ENCODE results near the gene OTOG.
"Not testable (repeated sequence)": the region's sequence is repeated elsewhere in the genome, so short reads cannot be mapped to it uniquely, and the experiment has no call there.

Gene OTOG

DNA sequence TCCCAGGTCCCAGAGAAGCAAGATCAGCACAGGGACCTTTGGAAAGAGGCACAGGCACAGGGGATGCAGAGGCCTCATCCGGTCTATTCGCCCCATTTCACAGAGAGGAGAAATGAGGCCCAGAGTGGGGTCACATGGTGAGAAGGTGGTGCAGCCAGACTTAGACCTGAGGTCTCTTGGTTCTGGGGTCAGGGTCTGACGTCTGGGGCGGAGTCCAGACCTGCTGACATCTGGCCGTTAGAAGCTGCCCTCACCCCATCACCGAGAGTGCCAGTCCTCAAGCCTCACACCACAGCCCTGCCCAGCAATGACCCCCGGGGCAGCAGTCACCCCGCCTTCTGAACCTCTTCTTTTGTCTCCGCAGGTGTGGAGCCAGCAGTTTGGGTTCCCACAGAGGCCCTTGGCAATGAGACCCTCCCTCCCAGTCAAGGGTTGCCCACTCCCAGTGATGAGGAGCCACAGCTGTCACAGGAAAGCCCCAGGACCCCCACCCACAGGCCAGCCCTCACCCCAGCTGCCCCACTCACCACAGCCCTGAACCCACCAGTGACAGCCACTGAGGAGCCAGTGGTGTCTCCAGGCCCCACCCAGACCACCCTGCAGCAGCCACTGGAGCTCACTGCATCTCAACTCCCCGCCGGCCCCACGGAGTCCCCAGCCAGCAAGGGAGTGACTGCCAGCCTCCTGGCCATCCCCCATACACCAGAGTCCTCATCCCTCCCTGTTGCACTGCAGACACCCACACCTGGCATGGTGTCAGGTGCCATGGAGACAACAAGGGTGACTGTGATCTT, 62.4 kb downstream of the OTOG start:
- no peaks in the 10 kb centered on the region for H3K36me3 Mint-ChIP-seq (ENCODE audit: insufficient read depth)

DNA sequence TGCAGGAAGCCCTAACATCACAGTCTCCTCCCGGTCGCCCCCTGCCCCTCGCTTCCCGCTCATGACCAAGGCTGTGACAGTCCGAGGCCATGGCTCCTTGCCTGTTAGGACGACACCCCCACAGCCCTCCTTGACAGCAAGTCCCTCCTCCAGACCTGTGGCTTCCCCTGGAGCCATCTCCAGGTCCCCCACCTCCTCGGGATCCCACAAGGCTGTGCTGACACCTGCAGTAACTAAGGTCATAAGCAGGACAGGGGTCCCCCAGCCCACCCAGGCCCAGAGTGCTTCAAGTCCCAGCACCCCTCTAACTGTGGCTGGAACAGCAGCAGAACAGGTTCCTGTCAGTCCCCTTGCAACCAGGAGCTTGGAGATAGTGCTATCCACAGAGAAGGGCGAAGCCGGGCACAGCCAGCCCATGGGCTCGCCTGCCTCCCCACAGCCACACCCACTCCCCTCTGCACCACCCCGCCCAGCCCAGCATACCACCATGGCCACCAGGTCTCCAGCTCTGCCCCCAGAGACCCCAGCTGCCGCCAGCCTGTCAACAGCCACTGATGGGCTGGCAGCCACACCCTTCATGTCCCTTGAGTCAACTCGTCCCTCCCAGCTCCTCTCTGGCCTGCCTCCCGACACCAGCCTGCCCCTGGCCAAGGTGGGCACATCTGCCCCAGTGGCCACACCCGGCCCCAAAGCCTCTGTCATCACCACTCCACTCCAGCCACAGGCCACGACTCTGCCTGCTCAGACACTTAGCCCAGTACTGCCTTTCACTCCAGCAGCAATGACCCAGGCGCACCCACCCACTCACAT, 63.2 kb downstream of the OTOG start:
- Mint-ChIP-seq H3K4me3 (no peak overlapping the region), H3K27ac (ENCODE audit: low read depth) (no peak overlapping the region), H3K4me1 (no peaks in the 10 kb centered on the region), H3K36me3 (ENCODE audit: insufficient read depth) (no peaks in the 10 kb centered on the region), H3K9me3 (no peaks in the 10 kb centered on the region), H3K27me3 (peaks cover 49% of the 10 kb centered on the region)
- DNase-seq (ENCODE audit: low spot score in 2 of 2) (peak; percentile 7 to 11), ATAC-seq (replicated peaks; ENCODE audit: extremely low read depth, poor library complexity, severe bottlenecking) (no peak)

More for the DNA sequence above, 62.4 kb downstream of the OTOG start:
- no peaks in the 10 kb centered on the region for H3K9me3 Mint-ChIP-seq
- ATAC-seq (replicated peaks; ENCODE audit: extremely low read depth, poor library complexity, severe bottlenecking) (no peak), DNase-seq (ENCODE audit: low spot score in 2 of 2) (peak in 1 of 2 donors; percentile 4)
- H3K4me3 Mint-ChIP-seq: no peak overlapping the region
- H3K4me1 Mint-ChIP-seq: no peaks in the 10 kb centered on the region
- H3K27me3 Mint-ChIP-seq: peaks cover 44% of the 10 kb centered on the region
- H3K27ac Mint-ChIP-seq (ENCODE audit: low read depth): no peak overlapping the region

DNA sequence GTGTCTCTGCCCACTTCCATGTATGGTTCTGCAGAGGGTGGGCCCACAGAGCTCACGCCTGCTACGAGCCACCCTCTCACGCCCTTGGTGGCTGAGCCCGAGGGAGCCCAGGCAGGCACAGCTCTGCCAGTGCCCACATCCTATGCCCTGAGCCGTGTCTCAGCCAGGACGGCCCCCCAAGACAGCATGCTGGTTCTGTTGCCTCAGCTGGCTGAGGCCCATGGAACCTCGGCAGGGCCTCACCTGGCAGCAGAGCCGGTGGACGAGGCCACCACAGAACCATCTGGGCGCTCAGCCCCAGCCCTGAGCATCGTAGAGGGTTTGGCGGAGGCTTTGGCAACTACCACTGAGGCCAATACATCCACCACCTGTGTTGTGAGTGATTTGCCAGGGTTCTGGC, 64.0 kb downstream of the OTOG start:
- H3K9me3 Mint-ChIP-seq: no peaks in the 10 kb centered on the region
- no peaks in the 10 kb centered on the region for H3K36me3 Mint-ChIP-seq (ENCODE audit: insufficient read depth)
- DNase-seq (ENCODE audit: low spot score in 2 of 2) (peak; percentile 8), ATAC-seq (replicated peaks; ENCODE audit: extremely low read depth, poor library complexity, severe bottlenecking) (no peak)
- no peak overlapping the region for H3K4me3 Mint-ChIP-seq
- no peaks in the 10 kb centered on the region for H3K4me1 Mint-ChIP-seq
- H3K27ac Mint-ChIP-seq (ENCODE audit: low read depth): no peak overlapping the region
- H3K27me3 Mint-ChIP-seq: peaks cover 49% of the 10 kb centered on the region

DNA sequence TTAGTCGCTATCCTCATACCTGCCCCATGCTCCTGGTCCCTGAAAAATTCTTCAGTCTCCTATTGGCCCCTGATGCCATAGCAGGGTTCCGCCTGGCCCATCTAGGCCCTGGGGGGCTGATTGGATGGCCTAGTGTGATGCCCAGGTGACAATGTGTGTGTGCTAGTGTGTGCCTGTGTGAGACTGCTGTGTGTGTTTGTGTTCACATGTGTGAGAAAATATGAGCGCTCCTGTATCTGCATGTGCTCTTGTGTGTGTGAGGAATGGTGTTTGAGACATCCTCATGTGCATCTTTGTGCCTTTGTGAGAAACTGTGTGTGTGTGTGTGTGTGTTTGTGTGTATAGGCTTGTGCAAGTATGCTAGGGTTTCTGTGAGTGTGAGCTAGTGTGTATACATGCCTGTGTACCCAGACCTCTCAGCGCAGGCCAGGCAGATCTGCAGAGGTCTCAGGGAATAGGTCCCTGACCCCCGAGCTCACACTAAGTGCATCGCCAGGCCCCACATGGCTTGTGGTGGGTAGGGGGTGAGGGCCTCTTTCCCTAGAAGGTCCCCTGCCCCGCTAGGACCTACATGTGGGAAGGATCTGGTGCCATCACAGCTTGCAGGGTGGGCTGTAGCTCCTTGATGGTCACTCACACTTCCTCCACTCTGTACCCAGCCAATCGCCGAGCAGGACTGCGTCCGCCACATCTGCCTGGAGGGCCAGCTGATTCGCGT, 64.6 kb downstream of the OTOG start:
- ATAC-seq (replicated peaks; ENCODE audit: extremely low read depth, poor library complexity, severe bottlenecking) (no peak), DNase-seq (ENCODE audit: low spot score in 2 of 2) (peak in 1 of 2 donors; percentile 1)
- Mint-ChIP-seq H3K27ac (ENCODE audit: low read depth) (no peak overlapping the region), H3K27me3 (peaks cover 49% of the 10 kb centered on the region), H3K9me3 (no peaks in the 10 kb centered on the region), H3K4me3 (no peak overlapping the region), H3K36me3 (ENCODE audit: insufficient read depth) (no peaks in the 10 kb centered on the region), H3K4me1 (no peaks in the 10 kb centered on the region)

DNA sequence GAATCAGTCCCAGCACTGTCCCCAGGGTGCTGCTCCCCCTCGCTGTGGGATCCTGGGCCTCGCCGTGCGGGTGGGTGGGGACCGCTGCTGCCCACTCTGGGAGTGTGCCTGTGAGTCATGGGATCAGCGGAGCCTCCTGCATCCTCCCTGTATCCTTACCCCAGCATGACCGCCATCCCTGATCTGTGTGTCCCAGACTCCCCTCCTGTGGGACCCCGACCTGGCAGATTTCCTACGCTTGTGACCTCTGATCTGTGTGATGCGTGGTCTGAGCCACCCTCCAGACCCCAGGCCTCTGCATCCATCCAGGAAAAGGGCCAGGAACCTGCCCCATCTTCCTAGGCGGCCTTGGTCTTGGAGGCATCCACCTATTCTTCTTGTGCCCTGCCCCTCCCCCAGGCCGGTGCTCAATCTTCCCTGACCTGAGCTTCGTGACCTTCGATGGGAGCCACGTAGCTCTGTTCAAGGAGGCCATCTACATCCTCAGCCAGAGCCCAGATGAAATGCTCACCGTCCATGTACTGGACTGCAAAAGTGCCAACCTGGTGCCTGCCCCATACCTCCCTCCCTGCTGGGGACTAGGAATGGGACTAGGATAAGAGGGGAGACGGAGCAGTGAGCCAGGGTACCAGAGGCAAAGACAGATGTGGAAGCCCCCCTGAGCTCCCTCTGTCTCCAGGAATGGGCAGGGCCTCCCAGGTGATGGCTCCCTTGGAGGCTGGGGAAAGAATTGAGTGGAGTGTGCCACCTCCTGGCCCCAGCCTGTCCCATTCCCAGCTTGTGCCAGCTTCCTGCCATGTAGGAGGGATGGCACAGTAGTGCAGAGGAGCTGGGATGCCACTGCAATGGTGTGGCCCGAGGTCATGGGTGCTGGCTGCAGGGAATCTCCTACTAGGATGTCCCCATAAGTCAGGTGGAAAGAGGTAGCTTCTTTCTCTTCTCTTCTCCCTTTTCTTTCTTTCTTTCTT, 65.4 kb downstream of the OTOG start:
- Mint-ChIP-seq H3K4me1 (no peaks in the 10 kb centered on the region), H3K4me3 (no peak overlapping the region), H3K27ac (ENCODE audit: low read depth) (no peak overlapping the region), H3K27me3 (peaks cover 49% of the 10 kb centered on the region), H3K36me3 (ENCODE audit: insufficient read depth) (no peaks in the 10 kb centered on the region), H3K9me3 (no peaks in the 10 kb centered on the region)
- DNase-seq (ENCODE audit: low spot score in 2 of 2): peak; percentile 8 to 11
- ATAC-seq (replicated peaks; ENCODE audit: extremely low read depth, poor library complexity, severe bottlenecking): no peak

- ATAC-seq (replicated peaks; ENCODE audit: extremely low read depth, poor library complexity, severe bottlenecking): no peak
Observed at GRCh38 chr11:17613428-17613962, 66.4 kb downstream of the OTOG start.

DNA sequence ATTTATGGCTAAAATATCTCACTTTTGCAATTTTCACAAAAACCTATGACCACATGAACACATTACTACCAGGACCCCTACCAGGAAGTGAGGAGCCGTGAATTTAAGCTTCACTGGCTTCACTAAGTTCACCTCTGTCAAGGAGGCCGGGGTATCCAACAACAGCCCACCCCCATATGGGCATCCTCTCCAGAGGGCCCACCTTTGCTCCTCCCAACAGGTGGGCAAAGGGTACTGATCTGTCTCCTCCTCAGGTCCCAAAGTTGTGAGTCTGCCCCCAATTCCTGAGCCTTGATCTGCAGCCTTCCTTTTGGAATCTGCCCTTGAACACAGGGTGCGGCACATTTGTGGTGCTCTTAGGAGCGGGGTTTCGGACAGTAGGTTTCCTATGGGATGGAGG, 66.9 kb downstream of the OTOG start:
- H3K9me3 Mint-ChIP-seq: no peaks in the 10 kb centered on the region
- H3K27ac Mint-ChIP-seq (ENCODE audit: low read depth): no peak overlapping the region
- H3K4me1 Mint-ChIP-seq: no peaks in the 10 kb centered on the region
- ATAC-seq (replicated peaks; ENCODE audit: extremely low read depth, poor library complexity, severe bottlenecking): no peak
- no peaks in the 10 kb centered on the region for H3K36me3 Mint-ChIP-seq (ENCODE audit: insufficient read depth)
- H3K4me3 Mint-ChIP-seq: no peak overlapping the region
- peaks cover 55% of the 10 kb centered on the region for H3K27me3 Mint-ChIP-seq
- DNase-seq (ENCODE audit: low spot score in 2 of 2): no peak

More at GRCh38 chr11:17613428-17613962, 66.4 kb downstream of the OTOG start:
- Mint-ChIP-seq H3K4me1 (no peaks in the 10 kb centered on the region), H3K4me3 (no peak overlapping the region), H3K27me3 (peaks cover 50% of the 10 kb centered on the region), H3K36me3 (ENCODE audit: insufficient read depth) (no peaks in the 10 kb centered on the region), H3K9me3 (no peaks in the 10 kb centered on the region), H3K27ac (ENCODE audit: low read depth) (no peak overlapping the region)
- DNase-seq (ENCODE audit: low spot score in 2 of 2): no peak

GRCh38 chr11:17622711-17623110, 75.7 kb downstream of the OTOG start:
- not testable (repeated sequence) for H3K27ac Mint-ChIP-seq (ENCODE audit: low read depth); H3K36me3 Mint-ChIP-seq (ENCODE audit: insufficient read depth); DNase-seq (ENCODE audit: low spot score in 2 of 2); H3K9me3 Mint-ChIP-seq; H3K4me1 Mint-ChIP-seq; ATAC-seq (replicated peaks; ENCODE audit: extremely low read depth, poor library complexity, severe bottlenecking); H3K4me3 Mint-ChIP-seq
- H3K27me3 Mint-ChIP-seq: peaks cover 86% of the 10 kb centered on the region

DNA sequence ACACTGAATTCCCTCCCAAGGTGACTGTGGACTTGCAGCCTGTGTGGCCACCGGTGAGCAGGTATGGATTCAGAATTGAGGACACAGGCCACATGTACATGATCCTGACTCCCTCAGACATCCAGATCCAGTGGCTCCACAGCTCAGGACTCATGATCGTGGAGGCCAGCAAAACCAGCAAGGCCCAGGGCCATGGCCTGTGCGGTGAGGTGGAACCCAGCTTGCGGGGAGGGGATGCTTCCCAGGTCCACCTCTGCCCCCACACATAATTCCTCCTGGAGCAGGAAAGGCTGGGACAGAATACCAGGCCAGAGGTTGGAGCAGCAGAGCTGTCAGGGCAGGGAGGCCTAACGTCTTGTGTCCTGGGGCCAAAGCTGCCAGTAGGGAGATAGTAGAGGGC, 82.1 kb downstream of the OTOG start:
- Mint-ChIP-seq H3K36me3 (ENCODE audit: insufficient read depth) (peaks cover 1% of the 10 kb centered on the region), H3K27me3 (peaks cover 67% of the 10 kb centered on the region), H3K9me3 (no peaks in the 10 kb centered on the region), H3K4me1 (no peaks in the 10 kb centered on the region), H3K27ac (ENCODE audit: low read depth) (no peak overlapping the region), H3K4me3 (no peak overlapping the region)
- no peak for ATAC-seq (replicated peaks; ENCODE audit: extremely low read depth, poor library complexity, severe bottlenecking)
- DNase-seq (ENCODE audit: low spot score in 2 of 2): no peak

DNA sequence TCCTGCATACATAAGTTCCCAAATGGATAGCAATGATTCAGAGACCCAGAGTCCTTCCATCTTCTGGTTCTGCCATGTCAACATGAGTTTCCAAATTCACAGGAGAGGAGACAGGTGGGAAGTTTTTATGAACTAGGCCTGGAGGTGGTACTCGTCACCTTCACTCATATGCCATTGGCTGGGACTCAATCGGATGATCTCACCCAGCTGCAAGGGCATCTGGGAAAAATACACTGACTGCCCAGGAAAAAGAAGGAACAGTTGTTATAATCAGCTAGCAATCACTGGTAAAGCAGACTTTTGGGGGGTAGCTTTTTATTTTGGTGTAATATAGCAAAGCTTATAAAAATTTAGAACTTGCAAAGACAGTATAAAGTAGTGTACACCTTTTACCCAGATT, 83.9 kb downstream of the OTOG start:
- no peak overlapping the region for H3K27ac Mint-ChIP-seq (ENCODE audit: low read depth)
- no peaks in the 10 kb centered on the region for H3K9me3 Mint-ChIP-seq
- peaks cover 50% of the 10 kb centered on the region for H3K27me3 Mint-ChIP-seq
- DNase-seq (ENCODE audit: low spot score in 2 of 2): no peak
- H3K36me3 Mint-ChIP-seq (ENCODE audit: insufficient read depth): peaks cover 1% of the 10 kb centered on the region
- no peak for ATAC-seq (replicated peaks; ENCODE audit: extremely low read depth, poor library complexity, severe bottlenecking)
- H3K4me3 Mint-ChIP-seq: no peak overlapping the region
- no peaks in the 10 kb centered on the region for H3K4me1 Mint-ChIP-seq

DNA sequence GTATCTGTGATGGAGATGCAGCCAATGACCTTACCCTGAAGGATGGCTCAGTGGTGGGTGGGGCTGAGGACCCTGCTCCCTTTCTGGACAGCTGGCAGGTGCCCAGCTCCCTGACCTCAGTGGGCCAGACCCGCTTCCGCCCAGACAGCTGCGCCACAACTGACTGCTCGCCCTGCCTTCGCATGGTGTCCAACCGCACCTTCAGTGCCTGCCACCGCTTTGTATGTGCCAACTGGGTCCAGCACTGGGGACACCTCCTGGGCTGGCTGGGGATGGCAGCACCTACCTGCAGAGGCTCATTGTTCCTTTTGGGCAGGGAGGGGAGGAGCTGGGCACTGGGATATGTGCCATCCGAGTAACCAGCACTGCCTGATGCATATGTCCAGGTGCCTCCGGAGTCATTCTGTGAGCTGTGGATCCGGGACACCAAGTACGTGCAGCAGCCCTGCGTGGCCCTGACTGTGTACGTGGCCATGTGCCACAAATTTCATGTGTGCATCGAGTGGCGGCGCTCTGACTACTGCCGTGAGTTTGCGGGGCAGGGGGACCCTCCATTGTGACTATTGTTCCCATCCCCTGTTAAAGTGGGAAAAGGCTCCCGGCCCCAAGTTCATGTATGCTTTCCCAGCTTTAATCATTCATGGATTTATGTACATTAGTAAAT, 84.8 kb downstream of the OTOG start:
- H3K27me3 Mint-ChIP-seq: peaks cover 44% of the 10 kb centered on the region
- H3K4me1 Mint-ChIP-seq: no peaks in the 10 kb centered on the region
- H3K4me3 Mint-ChIP-seq: no peak overlapping the region
- DNase-seq (ENCODE audit: low spot score in 2 of 2) (no peak), ATAC-seq (replicated peaks; ENCODE audit: extremely low read depth, poor library complexity, severe bottlenecking) (no peak)
- no peaks in the 10 kb centered on the region for H3K9me3 Mint-ChIP-seq
- H3K36me3 Mint-ChIP-seq (ENCODE audit: insufficient read depth): peaks cover 1% of the 10 kb centered on the region
- no peak overlapping the region for H3K27ac Mint-ChIP-seq (ENCODE audit: low read depth)
